HFFc6 (cell line): Measurements from ENCODE around the gene LDOC1. TPM values are rescaled to one million over a fixed set of nuclear protein-coding genes. Genes with fewer than 3 reads are reported as not detected.
"Not testable (repeated sequence)": the region's sequence is repeated elsewhere in the genome, so short reads cannot be mapped to it uniquely, and the experiment has no call there.

Source experiments
- DNase-seq: peaks from one replicate; pipeline ENCODE4 v3.0.0-alpha.2; 2018
- H3K27ac Mint-ChIP-seq: 2 replicates; pipeline ENCODE4 v1.8.0; 2020; ENCODE audit warnings: mild to moderate bottlenecking, mixed read lengths
- H3K27me3 Mint-ChIP-seq: 2 replicates; pipeline ENCODE4 v1.8.0; 2021; ENCODE audit warnings: mild to moderate bottlenecking, moderate library complexity, mixed read lengths; ENCODE audit not compliant: insufficient read depth
- H3K36me3 Mint-ChIP-seq: 2 replicates; pipeline ENCODE4 v1.8.0; 2021; ENCODE audit warnings: low read depth, mixed read lengths
- H3K4me1 Mint-ChIP-seq: 2 replicates; pipeline ENCODE4 v1.8.0; 2020; ENCODE audit warnings: low read depth, mixed read lengths
- H3K4me3 Mint-ChIP-seq: 2 replicates; pipeline ENCODE4 v1.8.0; 2020; ENCODE audit warnings: mild to moderate bottlenecking, moderate library complexity, mixed read lengths
- H3K9me3 Mint-ChIP-seq: 2 replicates; pipeline ENCODE4 v1.8.0; 2020; ENCODE audit warnings: mild to moderate bottlenecking, mixed read lengths
- CTCF ChIP-seq: fragments of 200-600 bp; sonication (generic); IDR thresholded peaks from 2 replicates; pipeline ENCODE4 v1.5.0; 2021; ENCODE audit warnings: antibody characterized with exemption, mild to moderate bottlenecking
- total RNA-seq, 6 experiments: library from RNA; stranded (reverse); fragmentation: NEBNext Ultra II Directional; extraction: Animal tissue kit (Norgen Biotek cat#: 25700); gene quantifications; 2 replicates in 1 of 6; 3 replicates in 5 of 6; pipeline ENCODE4 v1.2.3, GENCODE V29; 2021

Gene LDOC1
- total RNA-seq, 6 experiments from 2014 or later, result 13.1 to 94.8 (median 17.2) TPM

- Mint-ChIP-seq H3K27me3 (no peaks in the 10 kb centered on the region; the same call in 1 of the 2 replicates), H3K4me3 (no peak overlapping the region), H3K27ac (no peak overlapping the region), H3K4me1 (peaks cover 8% of the 10 kb centered on the region; the same call in 1 of the 2 replicates), H3K36me3 (no peaks in the 10 kb centered on the region; the same call in 1 of the 2 replicates), H3K9me3 (no peaks in the 10 kb centered on the region; the same call in 1 of the 2 replicates)
- no peak for TF ChIP-seq CTCF
- no peak for DNase-seq
Observed at GRCh38 chrX:141185366-141185765, 8.4 kb upstream of the LDOC1 start.

DNA sequence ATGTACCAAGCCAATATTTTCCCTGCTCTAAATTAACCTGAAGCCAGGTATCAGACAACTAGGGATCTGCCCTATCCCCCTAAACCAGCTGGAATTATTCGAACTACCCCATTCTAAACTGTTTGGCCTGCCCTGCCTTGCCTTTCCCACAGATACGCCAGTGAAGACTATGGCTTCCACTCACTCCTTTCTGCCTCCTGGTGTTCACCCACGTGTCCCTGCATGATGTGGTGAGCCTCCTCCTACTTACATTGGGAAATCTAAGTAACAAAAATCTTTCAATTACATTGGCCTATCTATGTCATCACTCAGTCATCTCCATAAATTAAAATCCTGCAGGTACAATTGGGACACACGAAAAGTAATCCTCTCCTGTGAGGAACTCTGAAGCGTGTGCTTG is 6.1 kb upstream of the LDOC1 start:
- Mint-ChIP-seq H3K4me3 (no peak overlapping the region), H3K9me3 (no peaks in the 10 kb centered on the region), H3K4me1 (peaks cover 9% of the 10 kb centered on the region; the same call in 1 of the 2 replicates), H3K27ac (no peak overlapping the region), H3K27me3 (peaks cover 2% of the 10 kb centered on the region), H3K36me3 (no peaks in the 10 kb centered on the region)
- no peak for DNase-seq
- TF ChIP-seq CTCF, result no peak

DNA sequence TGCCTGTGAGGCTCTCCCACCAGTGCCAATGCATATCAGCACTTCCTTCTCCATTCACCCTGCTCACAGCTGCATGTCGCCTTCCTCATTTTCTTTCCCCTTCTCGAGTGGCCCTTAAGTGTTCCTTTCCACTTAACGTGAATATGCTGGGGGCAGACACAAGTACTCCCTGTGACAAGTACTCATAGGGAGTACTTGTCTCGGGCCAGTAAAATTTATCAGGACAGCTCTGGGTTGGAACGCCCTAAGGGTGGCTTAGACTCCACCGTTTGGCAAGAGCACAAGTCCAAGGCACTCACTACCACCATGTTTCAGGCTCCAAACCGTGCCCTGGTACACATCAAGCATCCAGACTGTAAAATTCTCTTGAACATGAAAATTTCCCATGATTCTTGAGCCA is 3.9 kb upstream of the LDOC1 start:
- Mint-ChIP-seq H3K4me1 (peaks cover 12% of the 10 kb centered on the region; the same call in 1 of the 2 replicates), H3K4me3 (no peak overlapping the region), H3K9me3 (no peaks in the 10 kb centered on the region), H3K27me3 (peaks cover 2% of the 10 kb centered on the region), H3K27ac (no peak overlapping the region), H3K36me3 (no peaks in the 10 kb centered on the region)
- no peak for TF ChIP-seq CTCF
- no peak for DNase-seq

DNA sequence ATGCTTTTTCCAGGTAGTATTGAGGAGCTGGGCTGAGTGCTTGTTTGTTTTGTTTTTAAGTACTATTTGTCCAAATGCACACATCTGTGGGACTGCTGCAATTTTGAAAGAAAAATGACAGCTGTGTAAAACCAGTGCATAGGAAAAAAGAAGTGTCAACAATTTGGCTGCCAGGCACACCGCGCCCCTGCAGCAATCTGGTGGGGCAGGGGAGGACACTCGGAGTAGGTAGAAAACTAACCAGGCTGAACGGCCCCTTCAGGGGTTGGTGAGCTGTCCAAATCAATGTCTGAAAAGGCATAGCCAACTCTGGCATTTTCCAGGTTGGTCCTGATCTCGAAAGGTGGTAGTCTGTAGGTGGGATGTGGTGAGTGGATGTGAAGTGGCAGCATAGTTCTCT is 1.1 kb downstream of the LDOC1 start:
- Mint-ChIP-seq H3K36me3 (no peaks in the 10 kb centered on the region), H3K9me3 (no peaks in the 10 kb centered on the region), H3K4me3 (peak overlapping the region; percentile 87), H3K27ac (no peak overlapping the region), H3K27me3 (peaks cover 2% of the 10 kb centered on the region; the same call in 1 of the 2 replicates), H3K4me1 (peaks cover 17% of the 10 kb centered on the region; the same call in 1 of the 2 replicates)
- TF ChIP-seq CTCF, result no peak
- no peak for DNase-seq

DNA sequence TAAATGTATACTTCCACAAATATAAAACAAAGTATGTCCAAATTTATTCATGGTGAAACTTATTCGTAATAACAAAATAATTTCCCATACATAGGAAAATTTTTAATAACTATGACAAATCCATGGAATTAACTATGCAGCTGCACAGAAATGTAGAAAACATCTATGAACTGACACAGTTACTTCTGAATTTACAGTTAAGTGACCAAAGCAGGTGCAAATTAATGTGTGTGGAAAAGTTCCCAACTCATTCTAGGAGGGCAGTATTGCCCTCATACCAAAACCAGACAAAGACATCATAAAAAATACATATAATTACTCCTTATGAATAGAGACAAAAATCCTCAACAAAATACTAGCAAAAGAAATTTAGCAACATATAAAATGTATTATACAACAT is 12.5 kb downstream of the LDOC1 start:
- DNase-seq, result no peak
- H3K9me3 Mint-ChIP-seq, result no peaks in the 10 kb centered on the region
- H3K4me3 Mint-ChIP-seq, result no peak overlapping the region
- no peak for TF ChIP-seq CTCF
- H3K27me3 Mint-ChIP-seq, result no peaks in the 10 kb centered on the region
- H3K27ac Mint-ChIP-seq, result no peak overlapping the region
- H3K36me3 Mint-ChIP-seq, result no peaks in the 10 kb centered on the region
- no peaks in the 10 kb centered on the region for H3K4me1 Mint-ChIP-seq

DNA sequence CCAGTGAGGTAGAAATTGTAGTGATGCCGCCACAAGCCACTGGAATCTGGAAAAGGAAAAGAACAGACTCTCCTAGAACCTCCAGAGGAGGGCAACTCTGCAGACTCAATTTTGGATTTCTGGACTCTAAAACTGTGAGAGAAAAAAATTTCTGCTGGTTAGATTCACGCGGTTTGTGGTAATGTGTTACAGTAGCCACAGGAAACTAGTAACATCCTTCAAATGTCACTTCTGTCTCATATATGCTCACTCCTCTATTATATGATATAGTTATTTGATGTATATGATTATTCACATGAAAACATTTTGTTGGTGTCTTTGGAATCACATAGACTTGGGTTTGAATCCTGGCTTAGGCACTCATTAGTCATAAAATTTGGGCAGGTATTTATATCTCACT is 18.8 kb downstream of the LDOC1 start:
- H3K27ac Mint-ChIP-seq, result no peak overlapping the region
- H3K4me3 Mint-ChIP-seq, result no peak overlapping the region
- TF ChIP-seq CTCF, result no peak
- no peaks in the 10 kb centered on the region for H3K9me3 Mint-ChIP-seq
- H3K27me3 Mint-ChIP-seq, result peaks cover 4% of the 10 kb centered on the region; the same call in 1 of the 2 replicates
- DNase-seq, result no peak
- no peaks in the 10 kb centered on the region; the same call in 1 of the 2 replicates for H3K36me3 Mint-ChIP-seq
- H3K4me1 Mint-ChIP-seq, result no peaks in the 10 kb centered on the region

- not testable (repeated sequence) for H3K27ac Mint-ChIP-seq, H3K4me1 Mint-ChIP-seq, H3K27me3 Mint-ChIP-seq
Observed at GRCh38 chrX:141155231-141155630, 21.7 kb downstream of the LDOC1 start.

More at GRCh38 chrX:141155231-141155630, 21.7 kb downstream of the LDOC1 start:
- H3K36me3 Mint-ChIP-seq, H3K9me3 Mint-ChIP-seq, H3K4me3 Mint-ChIP-seq, DNase-seq: not testable (repeated sequence)
